H1 (cell line): Measurements from ENCODE around the gene PARD6B. TPM values are rescaled to one million over a fixed set of nuclear protein-coding genes. Genes with fewer than 3 reads are reported as not detected.

Source experiments
- CTCF ChIA-PET: fragments of 300-600 bp; sonication (Branson Sonifier 250); formaldehyde crosslinking; loops from one replicate; lab custom pipeline; 2021; ENCODE audit not compliant: partially characterized antibody; lab: Charles Lee
- POLR2A ChIA-PET: fragments of 300-600 bp; sonication (Branson Sonifier 250); formaldehyde crosslinking; loops from one replicate; lab custom pipeline; 2021; ENCODE audit warnings: inconsistent platforms; ENCODE audit not compliant: partially characterized antibody; lab: Charles Lee
- DNase-seq, 2 experiments: peaks; one replicate each; pipeline versions ENCODE4 v3.0.0 to v3.0.0-alpha.2; 2010 to 2022; ENCODE audit warnings: low spot score in 2 of 2, low read depth in 1 of 2, mixed read lengths in 1 of 2
- FAIRE-seq: peaks from 2 replicates; lab custom pipeline; 2011; peaks lifted over from hg19 to GRCh38; lab: Jason Lieb, UNC
- H2AFZ ChIP-seq: 2 replicates; pipeline ENCODE4 v1.8.1; 2012; ENCODE audit warnings: low read length, inconsistent platforms
- H2AK5ac ChIP-seq: 2 replicates; pipeline ENCODE4 v1.6.1; 2013; ENCODE audit warnings: low read depth, low read length
- H2BK120ac ChIP-seq: replicated peaks from 2 replicates; pipeline ENCODE3; 2013; ENCODE audit warnings: low read depth, low read length, inconsistent platforms
- H2BK12ac ChIP-seq: 2 replicates; pipeline ENCODE4 v1.6.1; 2013; ENCODE audit warnings: low read depth, low read length
- H2BK15ac ChIP-seq: 2 replicates; pipeline ENCODE4 v1.6.1; 2013; ENCODE audit warnings: low read length
- H2BK20ac ChIP-seq: 2 replicates; pipeline ENCODE4 v1.6.1; 2013; ENCODE audit warnings: low read length
- H2BK5ac ChIP-seq: 2 replicates; pipeline ENCODE4 v1.6.1; 2013; ENCODE audit warnings: low read depth, low read length
- H3K14ac ChIP-seq: 2 replicates; pipeline ENCODE4 v1.6.1; 2013; ENCODE audit warnings: inconsistent platforms; ENCODE audit not compliant: insufficient read length
- H3K18ac ChIP-seq: 2 replicates; pipeline ENCODE4 v1.6.1; 2013; ENCODE audit warnings: low read length; ENCODE audit errors: extremely low read depth
- H3K23ac ChIP-seq: 2 replicates; pipeline ENCODE4 v1.6.1; 2013; ENCODE audit warnings: inconsistent platforms; ENCODE audit not compliant: insufficient read length
- H3K23me2 ChIP-seq: 2 replicates; pipeline ENCODE4 v1.6.1; 2013; ENCODE audit warnings: low read depth, low read length
- H3K27ac ChIP-seq: 2 replicates; pipeline ENCODE4 v1.6.1; 2011; ENCODE audit warnings: low read depth, low read length, inconsistent platforms
- H3K27me3 ChIP-seq, 4 experiments: replicated peaks in 1 of 4; 1 replicate in 1 of 4; 2 replicates in 3 of 4; pipeline versions ENCODE4 v1.6.1 to v1.8.1; 2011 to 2013; ENCODE audit warnings: low read length in 3 of 4, mild to moderate bottlenecking in 3 of 4, inconsistent platforms in 2 of 4, mixed read lengths in 2 of 4, moderate library complexity in 1 of 4; ENCODE audit not compliant: control insufficient read depth in 3 of 4, insufficient read depth in 3 of 4; ENCODE audit errors: extremely low read depth in 1 of 4
- H3K36me3 ChIP-seq, 4 experiments: 2 replicates each; pipeline versions ENCODE4 v1.6.1 to v1.8.1; 2011 to 2013; ENCODE audit warnings: mild to moderate bottlenecking in 4 of 4, low read length in 3 of 4, moderate library complexity in 2 of 4, control low read depth in 1 of 4, inconsistent platforms in 1 of 4; ENCODE audit not compliant: insufficient read depth in 4 of 4, control insufficient read depth in 2 of 4
- H3K4ac ChIP-seq: replicated peaks from 2 replicates; pipeline ENCODE3; 2013; ENCODE audit warnings: low read length, low read depth, mixed read lengths, inconsistent platforms; ENCODE audit not compliant: insufficient read length
- H3K4me1 ChIP-seq, 4 experiments: replicated peaks in 1 of 4; 1 replicate in 1 of 4; 2 replicates in 3 of 4; pipeline versions ENCODE4 v1.6.1 to v1.8.1; 2011 to 2013; ENCODE audit warnings: low read length in 3 of 4, inconsistent platforms in 2 of 4, mixed read lengths in 1 of 4; ENCODE audit not compliant: insufficient read depth in 4 of 4, control insufficient read depth in 3 of 4
- H3K4me2 ChIP-seq, 2 experiments: 2 replicates each; pipeline versions ENCODE4 v1.6.1 to v1.8.1; 2011 to 2013; ENCODE audit warnings: low read depth in 2 of 2, low read length in 2 of 2, control low read depth in 1 of 2, inconsistent platforms in 1 of 2, mild to moderate bottlenecking in 1 of 2; ENCODE audit not compliant: insufficient read depth in 1 of 2
- H3K4me3 ChIP-seq, 4 experiments: fragments of 200-600, 300-600 bp in 1 of 4; sonication (generic), shearing (Covaris generic), sonication (Bioruptor Twin) in 1 of 4; 2 replicates each; pipeline versions ENCODE4 v1.5.1 to v1.8.1; 2011 to 2016; ENCODE audit warnings: low read length in 4 of 4, low read depth in 3 of 4, control low read depth in 2 of 4, inconsistent platforms in 2 of 4, mild to moderate bottlenecking in 2 of 4, mixed read lengths in 1 of 4, moderate library complexity in 1 of 4; ENCODE audit not compliant: insufficient read depth in 2 of 4; ENCODE audit errors: extremely low read depth in 1 of 4
- H3K56ac ChIP-seq: replicated peaks from 2 replicates; pipeline ENCODE3; 2013; ENCODE audit warnings: low read depth, mild to moderate bottlenecking, mixed read lengths, low read length, inconsistent platforms; ENCODE audit not compliant: insufficient read length
- H3K79me1 ChIP-seq: 2 replicates; pipeline ENCODE4 v1.6.1; 2013; ENCODE audit warnings: low read depth, low read length, control low read depth
- H3K79me2 ChIP-seq, 2 experiments: 2 replicates each; pipeline versions ENCODE4 v1.6.1 to v1.8.1; 2012 to 2013; ENCODE audit warnings: low read length in 2 of 2, mild to moderate bottlenecking in 2 of 2, inconsistent platforms in 1 of 2; ENCODE audit not compliant: insufficient read depth in 2 of 2, control insufficient read depth in 1 of 2
- H3K9ac ChIP-seq, 4 experiments: replicated peaks in 1 of 4; 1 replicate in 1 of 4; 2 replicates in 3 of 4; pipeline versions ENCODE4 v1.6.1 to v1.8.1; 2011 to 2013; ENCODE audit warnings: low read depth in 3 of 4, low read length in 3 of 4, control low read depth in 2 of 4, mild to moderate bottlenecking in 2 of 4, moderate library complexity in 2 of 4, inconsistent platforms in 1 of 4; ENCODE audit errors: extremely low read depth in 1 of 4
- H3K9me3 ChIP-seq, 2 experiments: 2 replicates each; pipeline versions ENCODE4 v1.6.1 to v1.8.1; 2012 to 2013; ENCODE audit warnings: mild to moderate bottlenecking in 2 of 2, moderate library complexity in 2 of 2, control low read depth in 1 of 2, inconsistent platforms in 1 of 2, low read depth in 1 of 2, low read length in 1 of 2, mixed read lengths in 1 of 2; ENCODE audit not compliant: insufficient read depth in 2 of 2
- H4K20me1 ChIP-seq, 2 experiments: replicated peaks in 1 of 2; 2 replicates each; pipeline versions ENCODE3 to v1.8.1; 2011 to 2013; ENCODE audit warnings: inconsistent platforms in 2 of 2, low read length in 2 of 2, mild to moderate bottlenecking in 1 of 2; ENCODE audit not compliant: insufficient read depth in 2 of 2, control insufficient read depth in 1 of 2
- H4K5ac ChIP-seq: 2 replicates; pipeline ENCODE4 v1.6.1; 2013; ENCODE audit warnings: low read length, low read depth, mixed read lengths, inconsistent platforms; ENCODE audit not compliant: insufficient read length
- H4K8ac ChIP-seq: 2 replicates; pipeline ENCODE4 v1.8.0; 2013; ENCODE audit warnings: mild to moderate bottlenecking, moderate library complexity, low read length, inconsistent platforms; ENCODE audit not compliant: insufficient read depth; ENCODE audit errors: extremely low read depth
- H4K91ac ChIP-seq: replicated peaks from 2 replicates; pipeline ENCODE3; 2013; ENCODE audit warnings: low read length, mixed read lengths, inconsistent platforms; ENCODE audit not compliant: insufficient read length
- BACH1 ChIP-seq: IDR thresholded peaks from 2 replicates; pipeline ENCODE4 v1.6.1; 2012; ENCODE audit warnings: low read length, improper control_type of control experiment
- CHD1 ChIP-seq: IDR thresholded peaks from 2 replicates; pipeline ENCODE4 v1.6.1; 2012; ENCODE audit warnings: low read depth, low read length, improper control_type of control experiment
- CHD2 ChIP-seq: IDR thresholded peaks from 2 replicates; pipeline ENCODE4 v1.6.1; 2012; ENCODE audit warnings: low read length, improper control_type of control experiment
- CREB1 ChIP-seq: IDR thresholded peaks from 2 replicates; pipeline ENCODE4 v1.6.1; 2012; ENCODE audit warnings: inconsistent platforms
- KDM4A ChIP-seq: IDR thresholded peaks from one replicate; pipeline ENCODE4 v1.7.1; 2012; ENCODE audit warnings: low read depth, mild to moderate bottlenecking, moderate library complexity, low read length, inconsistent platforms; ENCODE audit not compliant: severe bottlenecking
- RNF2 ChIP-seq: fragments of 200-900, 300-1000 bp; sonication (generic); IDR thresholded peaks from 2 replicates; pipeline ENCODE4 v1.7.1; 2016; ENCODE audit warnings: borderline replicate concordance, low read depth, mild to moderate bottlenecking, antibody characterized with exemption, low read length; ENCODE audit not compliant: poor library complexity, severe bottlenecking; ENCODE audit errors: missing control alignments
- RXRA ChIP-seq: IDR thresholded peaks from 2 replicates; pipeline ENCODE4 v1.6.1; 2011; ENCODE audit warnings: low read depth, mild to moderate bottlenecking, low read length, moderate library complexity; ENCODE audit not compliant: insufficient read depth
- TAF1 ChIP-seq: IDR thresholded peaks from 2 replicates; pipeline ENCODE4 v1.6.1; 2011; ENCODE audit warnings: mild to moderate bottlenecking, low read depth, low read length
- WGBS, 2 experiments: shearing (Covaris generic) in 1 of 2; methylation state at CpG; one replicate each; pipeline versions ENCODE4 v1.1.6 to v1.1.7; 2013 to 2015; ENCODE audit warnings: low lambda C conversion rate in 2 of 2, mixed read lengths in 2 of 2, inconsistent platforms in 1 of 2, low coverage in 1 of 2, missing lambda C conversion rate in 1 of 2; ENCODE audit not compliant: insufficient replicate concordance in 2 of 2, insufficient coverage in 1 of 2, insufficient read length in 1 of 2; ENCODE audit errors: extremely low coverage in 1 of 2, missing lambda C conversion rate in 1 of 2; 5-methylcytosine and 5-hydroxymethylcytosine counted together
- polyA plus RNA-seq, 7 experiments: library from polyadenylated mRNA; depleted of rRNA in 3 of 7; stranded (reverse) in 5 of 7; unstranded in 2 of 7; fragments of >200 nt in 5 of 7; fragments of 200-250 nt in 2 of 7; gene quantifications; 1 replicate in 5 of 7; 2 replicates in 1 of 7; 4 replicates in 1 of 7; pipeline versions ENCODE4 v1.2.1 to v1.2.3, GENCODE V29; 2011 to 2013; ENCODE audit warnings: missing spikeins in 2 of 7, mixed read lengths in 2 of 7
- total RNA-seq: library from RNA; stranded (reverse); fragmentation: NEBNext Ultra II Directional; extraction: Animal tissue kit (Norgen Biotek cat#: 25700); gene quantifications from 2 replicates; pipeline ENCODE4 v1.2.1, GENCODE V29; 2021
- TF ChIP-seq, protein P1 (sequence below): IDR thresholded peaks from 2 replicates; pipeline ENCODE4 v1.6.1; 2012; ENCODE audit warnings: inconsistent platforms

PARD6B gene
- total and polyA plus RNA-seq, 2 of the 8 experiments (the other 6 are each of a cell fraction or from before 2014, with no cell fraction given), result 5.2 to 34.1 TPM

DNA sequence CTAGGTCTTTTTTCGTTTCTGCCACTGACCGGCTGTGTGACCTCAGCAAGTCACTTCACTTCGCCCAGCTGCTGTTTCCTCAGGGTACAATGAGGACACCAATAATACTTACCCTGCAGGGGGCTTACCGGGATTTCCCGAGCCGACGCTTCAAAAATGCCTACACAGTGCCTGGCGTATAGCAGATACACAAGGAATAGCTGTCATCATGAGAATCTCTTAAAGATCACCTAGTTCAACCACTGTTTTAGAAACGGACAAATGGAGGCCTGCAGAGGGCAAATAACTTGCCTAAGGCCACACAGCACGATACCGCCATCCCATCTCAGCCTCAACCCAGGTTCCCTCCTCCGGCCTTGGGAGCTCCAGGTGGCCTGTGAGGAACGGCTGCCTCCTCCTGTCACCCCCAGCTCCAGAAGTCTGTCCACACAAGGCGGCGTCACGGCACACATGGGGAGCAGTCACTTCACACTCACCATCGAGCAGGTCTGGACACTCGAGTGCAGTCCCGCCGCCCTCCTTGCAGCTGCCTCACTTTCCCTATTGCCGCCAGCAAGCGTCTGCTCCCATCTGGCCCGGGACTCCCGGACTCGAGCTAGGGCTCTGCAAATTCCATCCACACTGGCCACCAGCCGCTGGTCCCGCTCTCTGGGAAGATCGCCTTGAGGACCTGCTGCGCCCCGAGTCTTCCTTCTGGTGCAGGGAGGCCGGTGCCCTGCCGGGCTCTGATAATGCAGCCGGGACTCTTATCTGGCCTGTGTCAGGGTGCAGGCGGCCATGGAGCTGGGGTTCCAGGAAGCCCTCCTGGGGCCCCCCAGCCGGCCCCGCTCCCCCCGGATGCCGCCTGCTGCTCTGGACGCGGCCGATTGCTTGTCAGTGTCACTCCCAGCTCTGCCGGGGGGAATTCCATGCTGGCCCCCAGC, 40.5 kb upstream of the PARD6B start, which contains the start of gene RIPOR3:
Gene RIPOR3, minus strand, starts transcription at position 893 of the 923 bp plus-strand sequence. Its CDS starts 414 bp downstream, at position 479.
- peak within 1 kb of the TSS; percentile 94 for H2BK12ac ChIP-seq
- H2AK5ac ChIP-seq, result 0 out of 2 replicates have a peak within 1 kb of the TSS, but pooled peaks have one; percentile 40
- peaks cover 16 to 24% (median 18%) of the 10 kb centered on the region in 4 experiments for H3K4me1 ChIP-seq
- H2BK15ac ChIP-seq, result peak within 1 kb of the TSS; percentile 61; the same call in 1 of the 2 replicates
- peak within 1 kb of the TSS in 3 of 4 experiments; percentile 17 to 51 (median 34); a peak in 4 of 7 replicates for H3K9ac ChIP-seq
- H3K56ac ChIP-seq, result no peak within 1 kb of the TSS
- H2BK5ac ChIP-seq, result peak within 1 kb of the TSS; percentile 79; the same call in 1 of the 2 replicates
- no peak within 1 kb of the TSS for H3K27ac ChIP-seq
- peak within 1 kb of the TSS; percentile 81 for H3K18ac ChIP-seq
- ChIA-PET CTCF (interaction anchor here (0.6 to 4.8 kb wide), 16 partner anchors 10 to 129 kb away, joined by 3 to 28 read pairs (median 4); partner anchors contain the start of gene BCAS4), POLR2A (interaction anchor here (1.0 to 1.6 kb wide), 7 partner anchors 10 to 59 kb away, joined by 3 to 4 read pairs (median 4); no protein-coding TSS in a partner anchor)
- no peaks in the 10 kb centered on the region for H4K20me1 ChIP-seq
- H3K9me3 ChIP-seq, result no peaks in the 10 kb centered on the region
- H3K27me3 ChIP-seq, result 0 out of 7 replicates have a peak, but pooled peaks cover 0 to 2% (median 0%) of the 10 kb centered on the region in 4 experiments
- peak within 1 kb of the TSS; percentile 31 to 64 (median 50) for H3K4me3 ChIP-seq
- 8% methylated on average over 42 of the region's 42 CpGs; no CpG with 5 or more reads in 1 of the 2 experiments for WGBS, 2 experiments
- FAIRE-seq, result no peak
- H3K36me3 ChIP-seq, result no peaks in the 10 kb centered on the region
- no peak within 1 kb of the TSS for H3K23ac ChIP-seq
- H2BK20ac ChIP-seq, result peak within 1 kb of the TSS; percentile 100
- no peak within 1 kb of the TSS for H3K14ac ChIP-seq
- peak in 1 of 2 experiments; percentile 67 for DNase-seq
- peak within 1 kb of the TSS; percentile 63 for H4K91ac ChIP-seq
- H2BK120ac ChIP-seq, result peak within 1 kb of the TSS; percentile 80
- peak within 1 kb of the TSS; percentile 35 for H4K5ac ChIP-seq
- H3K4ac ChIP-seq, result peak within 1 kb of the TSS; percentile 63
- H3K23me2 ChIP-seq, result peaks cover 19% of the 10 kb centered on the region
- peak within 1 kb of the TSS; percentile 85 to 93 for H3K4me2 ChIP-seq
- peak within 1 kb of the TSS; percentile 25; the same call in 1 of the 2 replicates for H4K8ac ChIP-seq
- H2AFZ ChIP-seq, result peak within 1 kb of the TSS; percentile 37
- no peaks in the 10 kb centered on the region; the same call in 1 of the 2 replicates for H3K79me1 ChIP-seq
- no peaks in the 10 kb centered on the region; a peak in 1 of 4 replicates for H3K79me2 ChIP-seq
- TF ChIP-seq KDM4A, result peak; percentile 54
- no peak for TF ChIP-seq CHD1
- 0 out of 2 replicates have a peak, but pooled peaks have one; percentile 11 for TF ChIP-seq TAF1
- TF ChIP-seq RXRA, result no peak
- no peak for TF ChIP-seq CHD2
- no peak for TF ChIP-seq RNF2
- TF ChIP-seq, protein P1, sequence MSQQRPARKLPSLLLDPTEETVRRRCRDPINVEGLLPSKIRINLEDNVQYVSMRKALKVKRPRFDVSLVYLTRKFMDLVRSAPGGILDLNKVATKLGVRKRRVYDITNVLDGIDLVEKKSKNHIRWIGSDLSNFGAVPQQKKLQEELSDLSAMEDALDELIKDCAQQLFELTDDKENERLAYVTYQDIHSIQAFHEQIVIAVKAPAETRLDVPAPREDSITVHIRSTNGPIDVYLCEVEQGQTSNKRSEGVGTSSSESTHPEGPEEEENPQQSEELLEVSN, result peak; percentile 59
- no peak for TF ChIP-seq BACH1
- TF ChIP-seq CREB1, result no peak
